Osteocyte (in vitro differentiated cells): ENCODE results near the gene ENPEP. TPM values are rescaled to one million over a fixed set of nuclear protein-coding genes. Genes with fewer than 3 reads are reported as not detected.

Experiments used
- DNase-seq: peaks from one replicate; pipeline ENCODE4 v3.0.0; 2021; ENCODE audit warnings: mixed read lengths; ENCODE audit not compliant: unreplicated experiment; ENCODE audit errors: extremely low spot score
- H3K27ac Mint-ChIP-seq: one replicate; pipeline ENCODE4 v1.8.0; 2021; ENCODE audit warnings: mild to moderate bottlenecking, mixed read lengths; ENCODE audit not compliant: unreplicated experiment
- H3K27me3 Mint-ChIP-seq: one replicate; pipeline ENCODE4 v1.8.0; 2021; ENCODE audit warnings: mixed read lengths; ENCODE audit not compliant: unreplicated experiment
- H3K36me3 Mint-ChIP-seq: one replicate; pipeline ENCODE4 v1.8.0; 2021; ENCODE audit warnings: mixed read lengths; ENCODE audit not compliant: unreplicated experiment
- H3K4me1 Mint-ChIP-seq: one replicate; pipeline ENCODE4 v1.8.0; 2021; ENCODE audit warnings: mixed read lengths; ENCODE audit not compliant: unreplicated experiment
- H3K4me3 Mint-ChIP-seq: one replicate; pipeline ENCODE4 v1.8.0; 2021; ENCODE audit warnings: mild to moderate bottlenecking, moderate library complexity, mixed read lengths; ENCODE audit not compliant: unreplicated experiment
- H3K9me3 Mint-ChIP-seq: one replicate; pipeline ENCODE4 v1.8.0; 2021; ENCODE audit warnings: mixed read lengths; ENCODE audit not compliant: unreplicated experiment
- total RNA-seq: library from RNA; stranded (reverse); gene quantifications from 2 replicates; pipeline ENCODE4 v1.2.1, GENCODE V29; 2021
- TF ChIP-seq, protein P1 (sequence below): fragments of 200-600 bp; sonication (generic); IDR thresholded peaks from 2 replicates; pipeline ENCODE4 v1.5.0; 2021; ENCODE audit warnings: antibody characterized with exemption, mild to moderate bottlenecking, moderate library complexity

The ENPEP gene
- total RNA-seq, 1 donor from 2014 or later, result 0.94 TPM

DNA sequence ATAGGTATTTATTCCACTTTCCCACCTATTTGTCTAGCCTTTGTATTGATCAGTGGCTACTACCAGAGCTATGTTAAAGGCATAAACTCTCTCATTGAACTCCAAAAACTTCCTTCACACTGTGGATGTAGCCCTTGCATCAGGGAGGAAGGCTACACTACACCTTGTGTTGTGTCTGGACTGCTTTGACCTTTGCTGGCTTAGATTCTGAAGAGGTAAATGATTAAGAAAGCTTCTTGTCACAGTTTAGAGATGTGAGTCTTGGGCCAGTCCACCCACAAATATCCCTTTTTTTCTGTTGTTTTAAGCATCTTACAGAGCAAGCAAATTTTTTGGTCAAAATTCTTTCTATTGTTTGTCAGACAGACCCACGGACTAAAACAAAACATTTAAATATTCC lies 1.9 kb downstream of the ENPEP start:
- Mint-ChIP-seq H3K9me3 (no peaks in the 10 kb centered on the region), H3K4me3 (no peak overlapping the region), H3K36me3 (no peaks in the 10 kb centered on the region), H3K27me3 (no peaks in the 10 kb centered on the region), H3K4me1 (peaks cover 22% of the 10 kb centered on the region), H3K27ac (no peak overlapping the region)
- TF ChIP-seq, protein P1, sequence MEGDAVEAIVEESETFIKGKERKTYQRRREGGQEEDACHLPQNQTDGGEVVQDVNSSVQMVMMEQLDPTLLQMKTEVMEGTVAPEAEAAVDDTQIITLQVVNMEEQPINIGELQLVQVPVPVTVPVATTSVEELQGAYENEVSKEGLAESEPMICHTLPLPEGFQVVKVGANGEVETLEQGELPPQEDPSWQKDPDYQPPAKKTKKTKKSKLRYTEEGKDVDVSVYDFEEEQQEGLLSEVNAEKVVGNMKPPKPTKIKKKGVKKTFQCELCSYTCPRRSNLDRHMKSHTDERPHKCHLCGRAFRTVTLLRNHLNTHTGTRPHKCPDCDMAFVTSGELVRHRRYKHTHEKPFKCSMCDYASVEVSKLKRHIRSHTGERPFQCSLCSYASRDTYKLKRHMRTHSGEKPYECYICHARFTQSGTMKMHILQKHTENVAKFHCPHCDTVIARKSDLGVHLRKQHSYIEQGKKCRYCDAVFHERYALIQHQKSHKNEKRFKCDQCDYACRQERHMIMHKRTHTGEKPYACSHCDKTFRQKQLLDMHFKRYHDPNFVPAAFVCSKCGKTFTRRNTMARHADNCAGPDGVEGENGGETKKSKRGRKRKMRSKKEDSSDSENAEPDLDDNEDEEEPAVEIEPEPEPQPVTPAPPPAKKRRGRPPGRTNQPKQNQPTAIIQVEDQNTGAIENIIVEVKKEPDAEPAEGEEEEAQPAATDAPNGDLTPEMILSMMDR, result no peak
- DNase-seq, result no peak

- Mint-ChIP-seq H3K4me3 (no peak overlapping the region), H3K4me1 (peaks cover 21% of the 10 kb centered on the region), H3K9me3 (no peaks in the 10 kb centered on the region), H3K36me3 (no peaks in the 10 kb centered on the region), H3K27ac (peak overlapping the region; percentile 13), H3K27me3 (no peaks in the 10 kb centered on the region)
- TF ChIP-seq, protein P1, result peak; percentile 45
- no peak for DNase-seq
Observed at GRCh38 chr4:110480031-110480549, 4.1 kb downstream of the ENPEP start.

- H3K4me3 Mint-ChIP-seq, result no peak overlapping the region
- peak overlapping the region; percentile 13 for H3K27ac Mint-ChIP-seq
- H3K4me1 Mint-ChIP-seq, result peaks cover 29% of the 10 kb centered on the region
- DNase-seq, result no peak
- H3K36me3 Mint-ChIP-seq, result no peaks in the 10 kb centered on the region
- H3K27me3 Mint-ChIP-seq, result no peaks in the 10 kb centered on the region
- H3K9me3 Mint-ChIP-seq, result no peaks in the 10 kb centered on the region
- TF ChIP-seq, protein P1, result no peak
Observed at GRCh38 chr4:110480746-110481271, 4.9 kb downstream of the ENPEP start.

DNA sequence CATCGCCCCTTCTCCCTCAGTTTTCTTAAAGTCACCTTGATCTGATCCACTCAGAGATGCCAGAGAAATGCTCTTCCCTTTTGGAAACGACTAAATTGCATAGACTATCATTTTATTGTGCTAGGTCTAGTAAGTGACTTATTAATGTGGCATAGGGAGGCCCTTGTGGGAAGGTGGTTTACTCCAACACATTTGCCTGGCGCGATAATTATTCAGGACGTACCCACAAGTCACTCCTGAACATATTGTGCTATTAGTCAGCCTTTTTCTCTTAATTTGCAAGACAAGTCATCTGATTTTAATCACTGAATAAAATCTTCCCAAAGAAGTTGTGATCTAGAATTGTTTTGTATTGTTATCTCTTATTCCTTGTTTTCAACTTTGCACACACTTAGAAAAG lies 7.6 kb downstream of the ENPEP start:
- Mint-ChIP-seq H3K27me3 (no peaks in the 10 kb centered on the region), H3K27ac (no peak overlapping the region), H3K36me3 (no peaks in the 10 kb centered on the region), H3K4me1 (peaks cover 38% of the 10 kb centered on the region), H3K9me3 (no peaks in the 10 kb centered on the region), H3K4me3 (no peak overlapping the region)
- TF ChIP-seq, protein P1, result no peak
- DNase-seq, result no peak

DNA sequence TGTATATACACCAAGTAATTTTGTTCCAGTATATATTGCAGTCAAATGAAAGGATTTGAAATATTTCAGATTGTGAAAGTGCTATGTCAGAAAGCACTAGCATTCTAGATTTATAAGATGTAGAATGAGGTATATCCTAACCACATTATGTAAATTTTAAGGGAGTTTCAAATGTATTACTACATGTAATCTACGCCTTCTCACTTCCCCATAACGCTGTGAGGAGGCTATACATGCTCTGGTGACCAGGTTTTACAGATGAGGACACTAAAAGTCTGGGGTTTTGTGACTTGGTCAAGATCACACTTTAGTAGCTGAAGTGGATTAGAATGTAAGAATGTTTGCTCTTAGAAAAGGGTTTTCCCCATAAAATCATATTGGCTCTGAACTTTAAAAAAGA lies 8.1 kb downstream of the ENPEP start:
- Mint-ChIP-seq H3K27ac (no peak overlapping the region), H3K4me1 (peaks cover 38% of the 10 kb centered on the region), H3K27me3 (no peaks in the 10 kb centered on the region), H3K4me3 (no peak overlapping the region), H3K9me3 (no peaks in the 10 kb centered on the region), H3K36me3 (no peaks in the 10 kb centered on the region)
- TF ChIP-seq, protein P1, result no peak
- no peak for DNase-seq
